ENCODE measurements around the gene FAM83C. TPM values are rescaled to one million over a fixed set of nuclear protein-coding genes. Genes with fewer than 3 reads are reported as not detected.

FAM83C gene
- total RNA-seq, 1 experiment from 2014 or later, result not detected

GRCh38 chr20:35300469-35301262 lies 8.4 kb upstream of the FAM83C start:
- Histone ChIP-seq H3K9me3 (ENCODE audit: low read length) (no peaks in the 10 kb centered on the region), H3K36me3 (ENCODE audit: low read depth, low read length) (no peaks in the 10 kb centered on the region), H2AFZ (ENCODE audit: low read length) (no peak overlapping the region), H3F3A (ENCODE audit: low read length, unreplicated experiment) (no peaks in the 10 kb centered on the region), H3K4me3 (ENCODE audit: low read length) (no peak overlapping the region), H4K20me1 (ENCODE audit: low read length) (no peaks in the 10 kb centered on the region), H3K4me2 (ENCODE audit: low read length) (no peak overlapping the region), H3K9me2 (replicated peaks; ENCODE audit: low read length) (no peaks in the 10 kb centered on the region), H3K9ac (ENCODE audit: low read length) (no peak overlapping the region), H3K79me2 (ENCODE audit: low read length) (0 out of 2 replicates have a peak, but pooled peaks cover 7% of the 10 kb centered on the region), H3K27ac (ENCODE audit: low read length) (no peak overlapping the region), H3K27me3 (ENCODE audit: low read length) (no peaks in the 10 kb centered on the region), H3K4me1 (ENCODE audit: insufficient read depth, low read length) (peaks cover 53% of the 10 kb centered on the region)
- DNase-seq (no peak), ATAC-seq (no peak)
- ChIA-PET CTCF (no interaction called here), POLR2A (ENCODE audit: unreplicated experiment) (no interaction called here)
- TF ChIP-seq EZH2 (IDR thresholded peaks at IDR 0.05; ENCODE audit: low read length, unreplicated experiment), result no peak
- no peak for TF ChIP-seq EZH2phosphoT487 (IDR thresholded peaks at IDR 0.05; ENCODE audit: borderline replicate concordance, low read length)
- TF ChIP-seq, protein P1, sequence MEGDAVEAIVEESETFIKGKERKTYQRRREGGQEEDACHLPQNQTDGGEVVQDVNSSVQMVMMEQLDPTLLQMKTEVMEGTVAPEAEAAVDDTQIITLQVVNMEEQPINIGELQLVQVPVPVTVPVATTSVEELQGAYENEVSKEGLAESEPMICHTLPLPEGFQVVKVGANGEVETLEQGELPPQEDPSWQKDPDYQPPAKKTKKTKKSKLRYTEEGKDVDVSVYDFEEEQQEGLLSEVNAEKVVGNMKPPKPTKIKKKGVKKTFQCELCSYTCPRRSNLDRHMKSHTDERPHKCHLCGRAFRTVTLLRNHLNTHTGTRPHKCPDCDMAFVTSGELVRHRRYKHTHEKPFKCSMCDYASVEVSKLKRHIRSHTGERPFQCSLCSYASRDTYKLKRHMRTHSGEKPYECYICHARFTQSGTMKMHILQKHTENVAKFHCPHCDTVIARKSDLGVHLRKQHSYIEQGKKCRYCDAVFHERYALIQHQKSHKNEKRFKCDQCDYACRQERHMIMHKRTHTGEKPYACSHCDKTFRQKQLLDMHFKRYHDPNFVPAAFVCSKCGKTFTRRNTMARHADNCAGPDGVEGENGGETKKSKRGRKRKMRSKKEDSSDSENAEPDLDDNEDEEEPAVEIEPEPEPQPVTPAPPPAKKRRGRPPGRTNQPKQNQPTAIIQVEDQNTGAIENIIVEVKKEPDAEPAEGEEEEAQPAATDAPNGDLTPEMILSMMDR (conservative IDR thresholded peaks at IDR 0.05; ENCODE audit: low read depth, low read length), result no peak
- no TSS peak for BruUV-seq (replicated peaks)
- intact Hi-C loops (cut with micrococcal nuclease), result no loop called here

DNA sequence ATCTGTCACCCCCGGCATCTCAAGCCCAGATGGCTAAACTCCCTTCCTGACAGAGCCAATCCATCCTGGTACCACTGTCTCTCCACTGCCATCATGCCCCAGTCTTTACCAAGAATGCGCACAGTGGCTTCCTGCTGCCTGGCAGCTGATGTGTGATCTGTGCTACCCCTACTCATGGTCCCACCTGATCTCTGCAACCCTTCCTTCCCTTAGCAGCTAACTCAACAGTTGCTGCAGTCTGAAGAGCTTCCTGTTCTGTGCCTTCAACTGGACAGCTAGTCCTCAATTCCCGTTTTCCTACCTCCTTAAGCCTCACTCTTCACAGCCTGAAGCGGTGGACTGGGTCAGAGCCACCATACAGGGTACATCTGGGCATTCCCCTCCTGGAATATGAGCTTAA lies 7.6 kb upstream of the FAM83C start:
- Histone ChIP-seq H3K4me2 (ENCODE audit: low read length) (no peak overlapping the region), H4K20me1 (ENCODE audit: low read length) (no peaks in the 10 kb centered on the region), H2AFZ (ENCODE audit: low read length) (no peak overlapping the region), H3K4me3 (ENCODE audit: low read length) (no peak overlapping the region), H3K27ac (ENCODE audit: low read length) (no peak overlapping the region), H3K27me3 (ENCODE audit: low read length) (no peaks in the 10 kb centered on the region), H3K4me1 (ENCODE audit: insufficient read depth, low read length) (peaks cover 45% of the 10 kb centered on the region), H3K36me3 (ENCODE audit: low read depth, low read length) (no peaks in the 10 kb centered on the region), H3K9me3 (ENCODE audit: low read length) (no peaks in the 10 kb centered on the region), H3F3A (ENCODE audit: low read length, unreplicated experiment) (no peaks in the 10 kb centered on the region), H3K9ac (ENCODE audit: low read length) (no peak overlapping the region), H3K9me2 (replicated peaks; ENCODE audit: low read length) (no peaks in the 10 kb centered on the region), H3K79me2 (ENCODE audit: low read length) (0 out of 2 replicates have a peak, but pooled peaks cover 5% of the 10 kb centered on the region)
- no peak for TF ChIP-seq EZH2 (IDR thresholded peaks at IDR 0.05; ENCODE audit: low read length, unreplicated experiment)
- TF ChIP-seq, protein P1 (conservative IDR thresholded peaks at IDR 0.05; ENCODE audit: low read depth, low read length), result no peak
- no peak for TF ChIP-seq EZH2phosphoT487 (IDR thresholded peaks at IDR 0.05; ENCODE audit: borderline replicate concordance, low read length)
- BruUV-seq (replicated peaks), result no TSS peak
- ATAC-seq, result no peak
- POLR2A ChIA-PET (ENCODE audit: unreplicated experiment), result no interaction called here
- intact Hi-C loops (cut with micrococcal nuclease), result no loop called here
- no peak for DNase-seq
- CTCF ChIA-PET, result no interaction called here

- Histone ChIP-seq H3K27me3 (ENCODE audit: low read length) (no peaks in the 10 kb centered on the region), H3K36me3 (ENCODE audit: low read depth, low read length) (no peaks in the 10 kb centered on the region), H4K20me1 (ENCODE audit: low read length) (no peaks in the 10 kb centered on the region), H3K9me3 (ENCODE audit: low read length) (no peaks in the 10 kb centered on the region), H3F3A (ENCODE audit: low read length, unreplicated experiment) (no peaks in the 10 kb centered on the region), H3K9ac (ENCODE audit: low read length) (no peak overlapping the region), H3K4me3 (ENCODE audit: low read length) (no peak overlapping the region), H3K4me1 (ENCODE audit: insufficient read depth, low read length) (peaks cover 30% of the 10 kb centered on the region), H2AFZ (ENCODE audit: low read length) (no peak overlapping the region), H3K9me2 (replicated peaks; ENCODE audit: low read length) (no peaks in the 10 kb centered on the region), H3K4me2 (ENCODE audit: low read length) (no peak overlapping the region), H3K79me2 (ENCODE audit: low read length) (no peaks in the 10 kb centered on the region), H3K27ac (ENCODE audit: low read length) (no peak overlapping the region)
- ChIA-PET POLR2A (ENCODE audit: unreplicated experiment) (no interaction called here), CTCF (interaction anchor here (0.8 kb wide), 1 partner anchor 153 kb away, joined by 3 read pairs; no protein-coding TSS in a partner anchor)
- BruUV-seq (replicated peaks), result no TSS peak
- ATAC-seq (no peak), DNase-seq (no peak)
- TF ChIP-seq EZH2 (IDR thresholded peaks at IDR 0.05; ENCODE audit: low read length, unreplicated experiment) (no peak), EZH2phosphoT487 (IDR thresholded peaks at IDR 0.05; ENCODE audit: borderline replicate concordance, low read length) (no peak)
- TF ChIP-seq, protein P1 (conservative IDR thresholded peaks at IDR 0.05; ENCODE audit: low read depth, low read length), result no peak
- intact Hi-C loops (cut with micrococcal nuclease), result no loop called here
Measured at GRCh38 chr20:35298264-35298663, 6.0 kb upstream of the FAM83C start.
